BLaER1 treated with 17β-estradiol and CSF1 and Interleukin-3, amounts not matched to agents 10 nM and 100 nM (cell line): ENCODE data around the gene CDKN1C.

Experiments
- H3K27ac ChIP-seq, 11 experiments: shearing (Covaris generic); formaldehyde crosslinking; 2 replicates each; pipeline ENCODE4 v1.8.1; 2022
- H3K27me3 ChIP-seq, 11 experiments: shearing (Covaris generic); formaldehyde crosslinking; 2 replicates each; pipeline ENCODE4 v1.8.1; 2022
- H3K36me3 ChIP-seq, 11 experiments: shearing (Covaris generic); formaldehyde crosslinking; 2 replicates each; pipeline ENCODE4 v1.8.1; 2022
- H3K4me1 ChIP-seq, 10 experiments: shearing (Covaris generic); formaldehyde crosslinking; 2 replicates each; pipeline ENCODE4 v1.8.1; 2022
- H3K4me2 ChIP-seq, 11 experiments: shearing (Covaris generic); formaldehyde crosslinking; 2 replicates each; pipeline ENCODE4 v1.8.1; 2022
- H3K4me3 ChIP-seq, 10 experiments: shearing (Covaris generic); formaldehyde crosslinking; 2 replicates each; pipeline ENCODE4 v1.8.1; 2022
- H3K9ac ChIP-seq, 11 experiments: shearing (Covaris generic); formaldehyde crosslinking; 2 replicates each; pipeline ENCODE4 v1.8.1; 2022
- H3K9me3 ChIP-seq, 11 experiments: shearing (Covaris generic); formaldehyde crosslinking; replicated peaks in 1 of 11; 2 replicates each; pipeline ENCODE4 v1.8.1; 2022
- H4K20me1 ChIP-seq, 11 experiments: shearing (Covaris generic); formaldehyde crosslinking; 2 replicates each; pipeline ENCODE4 v1.8.1; 2022
- Cebpa-rat ChIP-seq, 11 experiments: shearing (Covaris generic); IDR thresholded peaks; 2 replicates each; pipeline ENCODE4 v1.8.1; 2022

CDKN1C gene

GRCh38 chr11:2891326-2892214 is 6.0 kb upstream of the CDKN1C start:
- Histone ChIP-seq H4K20me1 (peaks cover 0 to 32% (median 0%) of the 10 kb centered on the region in 11 experiments; a peak in 4 of 22 replicates), H3K27me3 (peaks cover 0 to 2% (median 0%) of the 10 kb centered on the region in 11 experiments; a peak in 1 of 22 replicates), H3K36me3 (peaks cover 0 to 11% (median 0%) of the 10 kb centered on the region in 11 experiments; a peak in 3 of 22 replicates), H3K4me1 (peaks cover 58 to 78% (median 68%) of the 10 kb centered on the region in 10 experiments), H3K27ac (peak overlapping the region; percentile 54 to 94 (median 88); a peak in 21 of 22 replicates), H3K9me3 (no peaks in the 10 kb centered on the region), H3K4me3 (peak overlapping the region; percentile 18 to 69 (median 52); a peak in 17 of 20 replicates), H3K9ac (peak overlapping the region; percentile 63 to 83 (median 75)), H3K4me2 (peak overlapping the region; percentile 83 to 98 (median 94))
- no peak for TF ChIP-seq Cebpa-rat (IDR thresholded peaks at IDR 0.05)

- peaks cover 0 to 11% (median 0%) of the 10 kb centered on the region in 11 experiments; a peak in 3 of 22 replicates for H3K36me3 ChIP-seq
- H4K20me1 ChIP-seq: peaks cover 0 to 32% (median 0%) of the 10 kb centered on the region in 11 experiments; a peak in 4 of 22 replicates
- no peak overlapping the region for H3K4me3 ChIP-seq
- TF ChIP-seq Cebpa-rat (IDR thresholded peaks at IDR 0.05): no peak
- H3K9ac ChIP-seq: peak overlapping the region; percentile 63 to 83 (median 75); a peak in 20 of 22 replicates
- peak overlapping the region in 10 of 11 experiments; percentile 65 to 94 (median 88); a peak in 17 of 22 replicates for H3K27ac ChIP-seq
- H3K4me2 ChIP-seq: peak overlapping the region; percentile 83 to 98 (median 94)
- peaks cover 0 to 6% (median 0%) of the 10 kb centered on the region in 11 experiments; a peak in 1 of 22 replicates for H3K27me3 ChIP-seq
- H3K9me3 ChIP-seq: no peaks in the 10 kb centered on the region
- peaks cover 60 to 74% (median 66%) of the 10 kb centered on the region in 10 experiments for H3K4me1 ChIP-seq
These were observed 5.1 kb upstream of the CDKN1C start for GRCh38 chr11:2890466-2891294.

GRCh38 chr11:2889362-2890273 is 4.0 kb upstream of the CDKN1C start:
- Histone ChIP-seq H3K27ac (peak overlapping the region in 3 of 11 experiments; percentile 18 to 94 (median 88); a peak in 4 of 22 replicates), H3K27me3 (peaks cover 0 to 10% (median 8%) of the 10 kb centered on the region in 11 experiments; a peak in 10 of 22 replicates), H3K4me2 (peak overlapping the region in 10 of 11 experiments; percentile 11 to 98 (median 93); a peak in 17 of 22 replicates), H3K4me3 (no peak overlapping the region), H3K9me3 (no peaks in the 10 kb centered on the region), H4K20me1 (peaks cover 0 to 35% (median 5%) of the 10 kb centered on the region in 11 experiments; a peak in 10 of 22 replicates), H3K36me3 (peaks cover 0 to 2% (median 0%) of the 10 kb centered on the region in 11 experiments; a peak in 2 of 22 replicates), H3K4me1 (peaks cover 59 to 74% (median 71%) of the 10 kb centered on the region in 10 experiments), H3K9ac (peak overlapping the region in 8 of 11 experiments; percentile 22 to 83 (median 70); a peak in 12 of 22 replicates)
- TF ChIP-seq Cebpa-rat (IDR thresholded peaks at IDR 0.05): no peak

GRCh38 chr11:2888266-2888968 is 2.8 kb upstream of the CDKN1C start:
- no peak for TF ChIP-seq Cebpa-rat (IDR thresholded peaks at IDR 0.05)
- no peaks in the 10 kb centered on the region for H3K36me3 ChIP-seq
- no peak overlapping the region for H3K9ac ChIP-seq
- H3K27ac ChIP-seq: no peak overlapping the region
- peaks cover 0 to 35% (median 6%) of the 10 kb centered on the region in 11 experiments; a peak in 11 of 22 replicates for H4K20me1 ChIP-seq
- no peaks in the 10 kb centered on the region for H3K9me3 ChIP-seq
- peaks cover 0 to 22% (median 19%) of the 10 kb centered on the region in 11 experiments; a peak in 19 of 22 replicates for H3K27me3 ChIP-seq
- H3K4me1 ChIP-seq: peaks cover 59 to 80% (median 76%) of the 10 kb centered on the region in 10 experiments
- no peak overlapping the region for H3K4me3 ChIP-seq
- peak overlapping the region in 9 of 11 experiments; percentile 38 to 97 (median 91); a peak in 11 of 22 replicates for H3K4me2 ChIP-seq

- peaks cover 60 to 82% (median 77%) of the 10 kb centered on the region in 10 experiments for H3K4me1 ChIP-seq
- no peak for TF ChIP-seq Cebpa-rat (IDR thresholded peaks at IDR 0.05)
- H3K4me2 ChIP-seq: peak overlapping the region; percentile 40 to 97 (median 92); a peak in 21 of 22 replicates
- no peaks in the 10 kb centered on the region for H3K36me3 ChIP-seq
- peaks cover 2 to 40% (median 11%) of the 10 kb centered on the region in 11 experiments; a peak in 13 of 22 replicates for H4K20me1 ChIP-seq
- no peaks in the 10 kb centered on the region for H3K9me3 ChIP-seq
- H3K27ac ChIP-seq: no peak overlapping the region
- H3K27me3 ChIP-seq: peaks cover 7 to 29% (median 27%) of the 10 kb centered on the region in 11 experiments
- H3K4me3 ChIP-seq: no peak overlapping the region
- peak overlapping the region in 2 of 11 experiments; percentile 12 to 18; a peak in 2 of 22 replicates for H3K9ac ChIP-seq
These were observed 2.1 kb upstream of the CDKN1C start for GRCh38 chr11:2887515-2888195.

GRCh38 chr11:2886936-2887335 is 1.4 kb upstream of the CDKN1C start:
- no peak overlapping the region; a peak in 1 of 20 replicates for H3K4me3 ChIP-seq
- peaks cover 63 to 83% (median 78%) of the 10 kb centered on the region in 10 experiments for H3K4me1 ChIP-seq
- H3K27ac ChIP-seq: no peak overlapping the region; a peak in 1 of 22 replicates
- H3K9ac ChIP-seq: peak overlapping the region in 1 of 11 experiments; percentile 72; a peak in 2 of 22 replicates
- TF ChIP-seq Cebpa-rat (IDR thresholded peaks at IDR 0.05): no peak
- H3K36me3 ChIP-seq: no peaks in the 10 kb centered on the region
- H4K20me1 ChIP-seq: peaks cover 5 to 42% (median 15%) of the 10 kb centered on the region in 11 experiments; a peak in 13 of 22 replicates
- peak overlapping the region; percentile 87 to 97 (median 92) for H3K4me2 ChIP-seq
- no peaks in the 10 kb centered on the region for H3K9me3 ChIP-seq
- peaks cover 11 to 35% (median 30%) of the 10 kb centered on the region in 11 experiments for H3K27me3 ChIP-seq
